Ureter (tissue), 1 donor: ENCODE results near the gene DCTN5. TPM values are rescaled to one million over a fixed set of nuclear protein-coding genes. Genes with fewer than 3 reads are reported as not detected.
"Not testable (repeated sequence)": the region's sequence is repeated elsewhere in the genome, so short reads cannot be mapped to it uniquely, and the experiment has no call there.

Experiments
- DNase-seq: peaks from one replicate; pipeline ENCODE4 v3.0.0-alpha.2; 2020; ENCODE audit warnings: low spot score
- total RNA-seq: library from RNA; stranded (reverse); gene quantifications from one replicate; pipeline ENCODE4 v1.2.4, GENCODE V29; 2023
- donor health status: DM: yes; HTN: yes; CAD: no.

The DCTN5 gene
- total RNA-seq, 1 donor from 2014 or later = 76.8 TPM

DNA sequence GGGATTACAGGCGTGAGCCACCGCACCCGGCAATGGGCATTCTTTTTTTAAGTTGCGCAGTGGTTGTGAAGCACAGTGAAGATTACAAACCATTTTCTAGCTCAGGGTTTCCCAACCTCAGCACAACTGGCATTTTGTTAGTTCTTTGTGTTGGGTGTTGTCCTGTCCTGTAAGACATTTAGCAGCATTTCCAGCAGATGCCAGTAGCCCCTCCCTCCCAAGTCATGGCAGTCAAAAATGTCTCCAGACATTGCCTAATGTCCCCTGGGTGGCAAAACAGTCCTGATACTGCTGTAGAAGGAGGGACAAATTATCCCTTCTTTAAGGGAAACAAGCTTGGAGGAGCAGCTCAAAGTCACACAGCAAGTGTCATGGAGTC lies 53.0 kb downstream of the DCTN5 start:
- DNase-seq = no peak

DNA sequence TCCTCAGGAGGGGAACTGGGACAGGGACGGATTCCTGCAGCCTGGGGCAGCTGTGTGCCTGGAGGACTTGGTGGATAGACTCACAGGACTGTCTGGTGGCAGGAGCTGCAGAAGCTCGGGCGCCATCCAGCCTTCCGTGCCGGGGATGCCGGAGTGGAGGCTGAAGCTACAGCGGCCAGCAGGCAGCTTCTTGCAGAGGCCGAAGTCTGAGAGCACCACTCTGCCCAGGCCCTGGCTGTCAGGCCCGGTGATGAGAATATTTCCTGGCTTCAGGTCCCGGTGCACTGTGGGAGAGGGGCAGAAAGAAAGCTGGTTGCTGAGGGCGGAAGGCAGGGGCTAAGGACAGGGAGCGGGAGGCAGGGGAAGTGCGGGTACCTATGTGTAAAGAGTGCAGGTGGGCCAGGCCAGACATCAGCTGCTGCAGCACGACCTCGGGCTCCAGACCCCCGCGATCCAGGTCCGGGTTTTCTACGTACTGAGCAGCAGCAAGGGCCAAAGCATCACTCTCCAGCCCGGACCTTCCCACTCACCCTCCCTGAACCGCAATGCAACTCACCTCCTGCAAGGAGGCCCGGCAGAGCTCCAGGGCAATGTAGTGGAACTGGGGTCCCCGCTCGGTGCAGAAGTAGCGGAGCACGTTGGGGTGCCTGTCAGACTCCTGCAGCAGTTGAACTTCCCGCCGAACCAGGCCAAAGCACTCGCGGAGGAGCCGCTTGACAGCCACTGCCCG lies 53.5 kb downstream of the DCTN5 start:
- DNase-seq = no peak

DNA sequence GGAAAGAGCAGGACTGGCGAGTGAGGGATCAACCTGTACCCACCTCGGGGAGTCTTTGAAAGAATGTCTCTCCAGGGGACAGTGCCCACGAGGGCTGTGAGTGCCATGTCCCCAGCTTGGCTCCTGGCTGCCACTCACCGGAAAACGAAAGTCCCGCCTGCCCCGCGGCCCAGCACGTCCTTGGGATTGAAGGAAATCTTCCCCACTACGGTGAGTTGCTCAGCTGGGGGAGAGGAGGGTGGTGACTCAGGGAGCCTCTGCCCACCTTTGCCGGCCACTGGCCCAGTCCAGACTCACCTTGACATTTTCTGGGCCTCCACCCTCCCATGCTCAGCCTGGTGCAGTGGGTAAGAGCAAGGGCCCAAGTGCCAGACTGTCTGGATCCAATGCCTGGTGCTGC lies 54.5 kb downstream of the DCTN5 start:
- DNase-seq = no peak

DNA sequence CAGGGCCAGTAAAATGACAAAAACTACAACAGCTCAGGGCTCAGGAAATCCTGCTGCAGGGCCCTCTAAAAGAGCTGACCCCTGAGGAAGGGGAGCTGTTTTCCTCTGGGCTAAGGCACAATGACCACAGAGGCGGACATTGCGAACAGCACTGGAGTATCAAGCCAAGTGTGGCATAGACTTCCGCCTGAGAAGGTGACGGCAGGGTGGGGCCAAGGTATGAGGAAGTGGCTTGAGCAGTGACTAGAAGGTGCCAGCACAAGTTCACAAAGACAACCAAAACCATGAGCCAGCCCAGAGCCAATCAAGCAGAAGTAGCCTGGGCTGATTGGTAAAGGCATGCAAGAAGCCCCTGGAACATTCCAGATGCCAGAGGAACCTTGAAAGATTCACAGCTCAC lies 57.8 kb downstream of the DCTN5 start:
- peak; percentile 86 for DNase-seq

DNA sequence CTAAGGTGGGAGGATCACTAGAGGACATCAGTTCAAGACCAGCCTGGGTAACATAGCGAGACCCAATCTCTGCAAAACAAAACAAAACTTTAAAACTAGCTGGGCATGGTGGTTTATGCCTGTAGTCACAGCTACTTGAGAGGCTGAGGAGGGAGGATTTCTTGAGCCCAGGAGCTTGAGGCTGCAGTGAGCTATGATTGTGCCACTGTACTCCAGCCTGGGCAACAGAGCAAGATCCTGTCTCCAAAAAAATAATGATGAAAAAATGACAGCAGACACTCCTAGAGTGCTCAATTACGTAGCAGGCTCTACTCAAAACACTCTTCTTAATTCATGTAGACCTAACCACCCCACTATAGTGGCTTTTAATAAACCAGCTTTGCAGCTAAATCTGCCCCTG lies 58.8 kb downstream of the DCTN5 start:
- no peak for DNase-seq

DNA sequence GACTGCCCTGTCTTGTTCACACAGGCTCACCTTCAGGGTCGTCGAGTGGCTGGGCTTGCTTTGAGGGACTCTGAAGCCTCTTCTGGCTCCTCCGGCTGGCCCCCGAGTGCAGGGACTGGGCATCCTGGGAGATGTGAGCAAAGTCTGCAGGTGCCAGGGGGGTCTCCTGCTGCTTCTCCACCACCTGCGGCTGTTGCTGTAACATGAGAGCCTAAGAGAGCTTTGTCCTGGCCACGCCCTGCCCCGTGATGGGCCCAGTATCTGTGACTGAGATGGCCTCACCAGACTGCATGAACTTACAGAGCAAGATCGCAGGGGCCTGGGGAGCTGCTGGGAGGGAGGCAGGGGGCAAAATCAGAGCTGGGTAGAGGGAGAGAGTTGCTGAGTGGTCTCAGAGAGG lies 59.2 kb downstream of the DCTN5 start:
- no peak for DNase-seq

DNA sequence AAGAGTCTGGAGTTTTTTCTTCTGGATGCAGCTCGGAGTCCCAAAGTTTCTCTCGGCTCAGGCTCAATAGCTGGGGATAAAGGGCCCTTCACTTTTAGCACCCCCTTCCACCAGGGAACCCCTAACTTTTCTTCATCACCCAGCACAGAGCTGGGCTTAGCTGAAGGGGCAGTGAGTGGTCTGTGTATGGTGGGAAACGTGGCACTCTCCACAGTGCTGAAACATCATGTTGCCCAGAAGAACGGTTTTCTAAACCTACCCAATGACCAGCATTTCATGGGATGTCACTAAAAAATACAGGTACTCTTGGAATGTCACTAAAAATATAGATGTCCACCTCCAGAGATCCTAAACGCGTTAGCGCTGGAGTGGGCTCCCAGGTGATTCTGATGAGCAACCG lies 59.8 kb downstream of the DCTN5 start:
- DNase-seq = no peak

DNA sequence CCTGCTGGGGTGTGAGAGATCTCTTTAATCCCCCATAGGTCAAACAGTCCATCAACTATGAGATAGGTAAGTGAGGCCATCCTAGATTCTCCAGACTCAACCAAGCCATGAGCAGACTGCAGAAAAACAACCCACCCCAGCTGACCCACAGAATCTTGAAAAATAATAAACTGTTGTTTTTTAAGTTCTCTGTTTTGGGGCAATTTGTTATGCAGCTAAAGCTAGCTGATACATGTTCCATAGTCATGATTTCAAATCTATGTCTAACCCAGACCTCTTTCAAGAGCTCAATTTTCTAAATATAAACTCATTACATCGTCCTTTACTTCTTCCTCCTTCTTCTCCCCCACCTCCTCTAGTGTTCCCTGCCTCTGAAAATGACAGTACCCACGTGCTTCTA lies 61.7 kb downstream of the DCTN5 start:
- DNase-seq = no peak

DNA sequence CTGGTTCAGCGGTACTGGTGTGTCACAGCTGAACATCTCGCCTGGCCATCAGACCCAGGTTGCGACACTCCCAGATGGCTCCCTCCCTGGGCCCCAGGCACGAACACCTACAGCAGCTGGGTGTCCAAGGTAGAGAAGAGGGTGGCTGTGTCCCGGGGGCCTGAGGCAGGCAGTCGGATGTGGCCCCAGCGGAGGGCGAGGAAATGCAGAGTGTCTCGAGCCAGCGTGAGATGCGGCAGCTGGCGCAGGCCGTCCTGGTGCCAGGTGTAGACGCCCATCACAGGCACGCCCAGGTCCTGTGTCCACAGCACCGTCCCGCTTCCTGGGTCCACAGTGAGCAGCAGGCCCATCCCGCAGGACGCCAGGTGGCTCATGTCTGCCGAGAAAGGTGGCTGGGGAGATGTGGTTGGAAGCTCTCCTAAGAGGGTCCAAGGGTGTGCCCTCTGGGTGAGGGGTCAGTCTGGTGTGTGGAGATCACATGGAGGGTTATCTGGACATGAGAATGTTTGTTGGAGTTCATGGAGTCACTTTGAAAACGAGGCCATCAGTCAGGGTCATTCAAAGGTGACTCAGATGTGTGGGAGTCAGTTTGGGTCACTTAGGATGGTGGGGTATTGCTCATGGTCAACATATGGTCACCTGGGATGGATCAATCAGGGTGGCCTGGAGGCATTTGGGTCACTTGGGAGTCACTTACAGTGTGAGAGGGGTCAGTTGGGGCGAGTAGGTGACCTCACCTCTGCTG lies 63.7 kb downstream of the DCTN5 start:
- DNase-seq = no peak

DNA sequence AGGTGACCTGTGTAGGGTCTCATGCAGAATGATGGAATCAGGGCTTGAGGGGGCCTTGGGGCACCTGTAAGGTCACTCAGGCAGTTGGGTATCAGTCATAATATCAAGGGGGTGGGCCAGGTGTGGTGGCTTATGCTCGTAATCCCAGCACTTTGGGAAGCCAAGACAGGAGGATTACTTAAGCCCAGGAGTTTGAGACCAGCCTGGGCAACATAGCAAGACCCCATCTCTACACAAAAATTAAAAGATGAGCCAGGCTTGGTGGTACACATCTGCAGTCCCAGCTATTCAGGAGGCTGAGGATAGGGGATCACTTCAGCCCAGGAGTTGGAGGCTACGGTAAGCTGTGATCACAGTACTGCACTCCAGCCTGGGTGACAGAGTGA lies 64.2 kb downstream of the DCTN5 start:
- no peak for DNase-seq

DNA sequence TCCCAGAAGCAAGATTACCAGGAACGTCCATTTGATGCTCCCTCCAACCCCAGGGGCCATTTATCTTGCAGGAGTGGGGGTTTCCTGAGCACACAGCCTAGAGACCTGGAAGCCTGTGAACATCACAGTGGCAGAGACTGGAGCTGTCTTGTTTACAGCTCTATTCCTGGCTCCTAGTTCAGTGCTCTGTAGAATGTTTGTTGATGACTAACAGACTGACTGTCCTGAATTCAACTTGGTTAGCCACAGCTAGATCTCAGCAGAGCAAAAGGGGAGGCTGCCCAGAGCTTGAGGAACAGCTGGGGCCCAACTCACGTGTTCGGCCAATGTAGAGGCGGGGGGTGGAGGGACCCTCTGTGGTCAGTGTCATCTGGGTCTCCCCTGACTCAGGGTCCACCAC lies 65.2 kb downstream of the DCTN5 start:
- DNase-seq = no peak

DNA sequence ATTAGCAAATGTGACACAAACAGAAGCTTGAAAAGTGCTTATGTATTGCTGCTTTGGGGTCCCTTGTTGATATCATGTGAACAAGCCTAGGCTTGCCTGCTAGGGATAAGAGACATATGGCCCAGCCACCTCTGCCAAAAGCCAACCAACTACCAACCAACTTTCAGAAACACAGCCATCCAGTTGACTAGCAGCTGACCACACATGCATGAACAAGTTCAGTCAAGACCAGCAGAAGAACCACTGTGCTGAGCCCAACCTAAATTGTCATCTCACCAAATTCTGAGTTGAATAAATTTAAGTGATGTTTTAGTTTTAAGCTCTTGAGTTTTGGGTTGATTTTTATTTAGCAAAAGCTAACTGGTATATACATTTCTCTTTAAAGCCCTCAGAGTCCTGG lies 68.3 kb downstream of the DCTN5 start:
- no peak for DNase-seq

DNA sequence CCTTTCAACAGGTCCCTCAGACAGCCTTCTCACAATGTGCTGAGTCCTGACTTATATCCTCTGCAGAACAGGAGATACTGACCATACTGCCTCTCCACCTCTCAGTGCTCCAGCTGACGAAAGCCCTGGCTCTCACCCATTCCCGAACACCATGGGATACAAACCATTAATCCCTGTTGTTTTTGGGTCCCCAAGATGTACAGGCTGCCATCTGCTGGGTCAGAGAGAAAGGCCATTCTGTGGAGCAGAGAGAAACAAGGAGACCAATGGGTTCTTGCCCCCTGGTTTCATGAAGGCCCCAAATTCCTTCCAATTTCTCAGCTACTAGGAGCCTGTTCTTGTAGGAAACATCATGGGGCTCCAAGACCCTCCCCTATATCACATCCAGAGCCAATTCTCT lies 68.7 kb downstream of the DCTN5 start:
- no peak for DNase-seq

DNA sequence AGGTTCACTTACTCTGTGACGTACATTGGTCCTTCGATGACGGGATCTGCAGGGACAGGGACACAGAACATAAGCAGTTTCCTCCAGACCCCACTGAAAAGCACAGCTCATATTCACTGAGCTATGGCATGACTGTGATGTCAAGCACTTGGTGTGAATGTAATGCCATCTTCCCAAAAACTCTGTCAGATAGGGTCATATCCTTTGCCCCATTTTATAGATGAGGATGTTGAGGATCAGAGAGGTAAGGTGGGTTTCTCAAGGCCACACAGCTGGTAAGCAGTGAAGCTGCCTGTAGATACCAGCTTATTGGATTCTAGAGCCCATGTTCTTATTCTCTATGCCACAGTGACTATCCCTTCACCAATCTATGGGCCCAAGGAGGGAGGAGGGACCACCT lies 69.2 kb downstream of the DCTN5 start:
- no peak for DNase-seq

DNA sequence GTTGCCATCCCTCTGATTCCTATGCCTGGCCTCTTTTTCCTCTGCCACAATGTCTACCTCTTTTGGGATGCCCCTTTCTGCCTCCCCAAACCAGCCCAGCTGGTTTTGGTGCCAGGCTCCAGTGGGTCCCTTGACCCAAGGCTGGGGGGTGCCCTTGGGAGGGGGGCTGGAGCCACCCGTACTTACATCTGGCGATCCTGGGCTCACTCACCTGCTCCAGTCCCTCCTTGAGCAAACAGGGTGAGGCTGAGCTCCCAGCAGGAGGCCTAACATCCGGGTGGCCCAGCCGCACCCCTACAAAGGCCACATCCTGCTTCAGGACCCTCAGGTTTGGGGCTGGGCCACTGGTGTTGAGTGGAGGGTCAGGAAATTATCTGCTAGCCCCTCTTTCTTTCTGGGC lies 70.5 kb downstream of the DCTN5 start:
- peak; percentile 74 for DNase-seq

DNA sequence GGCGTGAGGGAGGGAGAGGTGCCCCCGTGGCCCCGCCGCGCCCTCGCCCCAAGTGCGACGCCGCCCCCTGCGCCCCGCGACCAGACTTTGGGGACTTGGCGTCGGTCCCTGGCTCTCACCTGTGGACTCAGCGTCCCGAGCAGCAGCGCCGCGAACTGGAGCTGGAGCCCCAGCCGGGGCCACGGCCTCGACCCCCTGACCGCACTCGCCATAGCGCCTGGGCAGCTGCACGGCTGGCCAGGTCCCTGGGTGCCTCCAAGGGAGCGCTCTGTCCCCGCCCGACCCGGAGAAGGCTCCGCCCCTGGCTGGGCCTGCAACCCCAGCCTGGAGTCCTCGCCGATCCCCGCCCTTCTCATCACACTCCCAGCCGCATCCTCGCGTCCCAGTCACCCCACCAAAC lies 71.7 kb downstream of the DCTN5 start, which contains the start of gene ERN2:
ERN2 (minus strand) TSS at position 247 of the 400 bp plus-strand sequence; CDS start at position 212, 35 bp downstream.
- DNase-seq = no peak

DNA sequence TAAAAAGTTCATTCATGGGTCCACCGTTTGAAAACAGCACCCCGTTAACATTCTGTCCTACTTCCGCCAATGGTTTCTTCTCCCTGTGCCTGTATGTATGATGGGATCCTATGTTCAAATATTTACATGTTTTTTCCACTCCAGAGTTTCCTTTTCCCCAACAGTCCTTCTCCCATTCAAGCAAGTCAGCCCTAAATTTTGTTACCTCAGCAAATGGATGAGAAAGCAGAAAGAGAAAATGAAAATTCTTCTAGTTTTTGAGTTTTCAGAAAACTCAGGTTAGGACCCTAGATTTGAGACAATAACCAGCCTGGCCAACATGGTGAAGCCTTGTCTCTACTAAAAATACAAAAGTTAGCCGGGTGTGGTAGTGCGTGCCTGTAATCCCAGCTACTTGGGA lies 75.2 kb downstream of the DCTN5 start:
- DNase-seq = no peak

DNA sequence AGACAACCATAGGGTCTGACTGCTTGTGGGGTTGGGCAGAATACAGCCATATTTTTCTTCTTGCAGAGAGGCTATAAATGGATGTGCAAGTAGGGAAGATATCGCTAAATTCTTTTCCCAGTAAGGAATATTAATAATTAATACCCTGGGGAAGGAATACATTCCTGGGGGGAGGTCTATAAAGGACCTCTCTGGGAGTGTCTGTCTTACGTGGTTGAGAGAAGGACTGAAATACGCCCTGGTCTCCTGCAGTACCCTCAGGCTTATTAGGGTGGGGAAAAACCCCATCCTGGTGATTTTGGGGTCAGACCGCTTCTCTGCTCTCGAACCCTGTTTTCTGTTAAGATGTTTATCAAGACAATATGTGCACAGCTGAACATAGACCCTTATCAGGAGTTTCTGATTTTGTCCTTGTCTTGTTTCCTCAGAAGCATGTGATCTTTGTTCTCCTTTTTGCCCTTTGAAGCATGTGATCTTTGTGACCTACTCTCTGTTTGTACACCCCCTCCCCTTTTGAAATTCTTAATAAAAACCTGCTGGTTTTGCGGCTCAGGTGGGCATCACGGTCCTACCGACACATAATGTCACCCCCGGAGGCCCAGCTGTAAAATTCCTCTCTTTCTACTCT lies 81.5 kb downstream of the DCTN5 start:
- not testable (repeated sequence) for DNase-seq

DNA sequence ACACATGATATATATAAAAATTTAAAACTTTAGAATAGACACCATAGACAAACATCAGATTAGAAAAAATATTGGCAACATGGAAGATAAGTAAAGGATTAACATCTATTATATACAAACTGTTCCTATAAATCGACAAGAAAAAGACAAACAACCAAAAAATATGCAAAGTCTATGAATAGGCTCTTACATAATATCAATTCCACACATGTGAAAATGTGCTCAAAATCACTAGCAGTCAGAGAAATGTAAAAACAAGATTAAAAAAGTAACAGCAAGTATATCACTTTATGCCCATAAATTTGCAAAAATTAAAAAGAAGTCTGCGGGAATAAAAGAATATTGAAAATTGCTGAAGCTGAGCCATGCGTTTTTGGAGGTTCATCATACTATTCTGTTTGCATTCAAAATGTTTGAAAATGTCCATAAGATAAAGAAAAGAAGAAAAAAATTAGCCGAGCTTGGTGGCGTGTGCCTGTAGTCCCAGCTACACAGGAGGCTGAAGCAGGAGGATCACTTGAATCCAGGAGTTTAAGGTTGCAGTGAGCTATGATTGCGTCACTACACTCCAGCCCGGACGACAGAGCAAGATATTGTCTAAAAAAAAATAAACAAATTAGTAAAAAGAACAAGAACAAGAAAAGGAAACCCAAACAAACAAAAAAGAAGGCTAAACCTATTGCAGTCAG lies 83.0 kb downstream of the DCTN5 start:
- no peak for DNase-seq

DNA sequence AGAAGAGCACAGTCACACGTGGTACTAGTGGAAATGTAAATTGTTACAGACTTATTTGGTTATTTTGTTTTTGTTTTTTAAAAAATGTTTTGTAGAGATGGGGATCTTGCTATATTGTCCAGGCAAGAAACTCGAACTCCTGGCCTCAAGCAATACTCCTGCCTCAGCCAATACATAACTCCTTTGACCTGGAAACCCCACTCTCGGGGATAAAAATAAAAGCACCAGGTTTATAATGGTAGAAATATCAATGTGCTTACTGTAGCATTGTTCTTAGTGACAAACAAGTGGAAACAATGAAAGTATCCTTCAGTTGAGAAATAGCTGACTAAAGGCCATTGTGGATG lies 83.5 kb downstream of the DCTN5 start:
- DNase-seq = no peak

DNA sequence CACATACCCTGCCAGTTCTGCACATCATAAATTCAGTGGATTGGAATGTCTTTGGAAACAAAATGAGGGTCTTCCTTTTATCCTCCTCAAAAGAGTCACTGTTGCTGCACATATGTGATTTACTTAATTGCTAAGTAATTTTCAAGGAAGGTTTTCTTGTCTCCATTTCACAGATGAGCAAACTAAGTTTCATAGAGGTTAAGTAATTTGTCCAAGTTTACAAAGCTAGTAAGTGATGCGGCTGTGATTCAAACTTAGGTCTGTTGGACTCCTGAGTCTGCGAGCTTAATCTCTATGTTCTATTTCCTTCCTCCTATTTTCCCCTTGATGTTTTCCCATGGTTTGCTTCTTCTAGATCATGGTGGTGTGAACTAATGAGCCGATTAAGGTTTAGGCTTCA lies 85.4 kb downstream of the DCTN5 start:
- no peak for DNase-seq
